GM12875 (cell line): ENCODE measurements around the gene LRP3.

Source experiments
- H3K4me3 ChIP-seq: one replicate; pipeline ENCODE4 v1.5.1; 2011; ENCODE audit warnings: low read depth, low read length, control low read depth
- TF ChIP-seq, protein P1 (sequence below): IDR thresholded peaks from 2 replicates; pipeline ENCODE4 v1.5.1; 2011; ENCODE audit warnings: low read depth, mild to moderate bottlenecking, control low read depth, inconsistent platforms, low read length, moderate library complexity, borderline replicate concordance; ENCODE audit not compliant: insufficient read depth

Gene LRP3

DNA sequence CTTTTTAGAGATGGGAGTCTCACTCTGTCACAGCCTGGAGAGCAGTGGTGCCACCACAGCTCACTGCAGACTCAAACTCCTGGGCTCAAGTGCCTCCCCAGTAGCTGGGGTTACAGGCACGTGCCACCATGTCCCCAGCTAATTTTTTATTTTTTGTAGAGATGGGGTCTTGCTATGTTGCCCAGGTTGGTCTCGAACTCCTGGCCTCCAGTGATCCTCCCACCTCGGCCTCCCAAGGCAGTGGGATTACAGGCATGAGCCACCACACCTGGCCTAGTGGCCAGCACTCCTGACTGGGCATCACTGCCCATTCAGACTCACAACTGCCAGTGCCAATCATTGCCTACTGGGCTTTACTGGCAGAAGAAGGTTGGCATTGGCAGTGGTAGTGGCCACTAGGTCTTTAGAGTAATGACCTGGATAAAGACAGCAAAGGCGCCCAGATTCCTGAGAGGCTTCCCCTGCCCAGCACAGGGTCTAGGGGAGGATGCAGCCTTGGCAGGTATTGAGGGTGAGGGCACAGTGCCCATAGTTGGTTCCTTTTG lies 58.4 kb downstream of the LRP3 start:
- TF ChIP-seq, protein P1, sequence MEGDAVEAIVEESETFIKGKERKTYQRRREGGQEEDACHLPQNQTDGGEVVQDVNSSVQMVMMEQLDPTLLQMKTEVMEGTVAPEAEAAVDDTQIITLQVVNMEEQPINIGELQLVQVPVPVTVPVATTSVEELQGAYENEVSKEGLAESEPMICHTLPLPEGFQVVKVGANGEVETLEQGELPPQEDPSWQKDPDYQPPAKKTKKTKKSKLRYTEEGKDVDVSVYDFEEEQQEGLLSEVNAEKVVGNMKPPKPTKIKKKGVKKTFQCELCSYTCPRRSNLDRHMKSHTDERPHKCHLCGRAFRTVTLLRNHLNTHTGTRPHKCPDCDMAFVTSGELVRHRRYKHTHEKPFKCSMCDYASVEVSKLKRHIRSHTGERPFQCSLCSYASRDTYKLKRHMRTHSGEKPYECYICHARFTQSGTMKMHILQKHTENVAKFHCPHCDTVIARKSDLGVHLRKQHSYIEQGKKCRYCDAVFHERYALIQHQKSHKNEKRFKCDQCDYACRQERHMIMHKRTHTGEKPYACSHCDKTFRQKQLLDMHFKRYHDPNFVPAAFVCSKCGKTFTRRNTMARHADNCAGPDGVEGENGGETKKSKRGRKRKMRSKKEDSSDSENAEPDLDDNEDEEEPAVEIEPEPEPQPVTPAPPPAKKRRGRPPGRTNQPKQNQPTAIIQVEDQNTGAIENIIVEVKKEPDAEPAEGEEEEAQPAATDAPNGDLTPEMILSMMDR, result no peak
- H3K4me3 ChIP-seq, result no peak overlapping the region

DNA sequence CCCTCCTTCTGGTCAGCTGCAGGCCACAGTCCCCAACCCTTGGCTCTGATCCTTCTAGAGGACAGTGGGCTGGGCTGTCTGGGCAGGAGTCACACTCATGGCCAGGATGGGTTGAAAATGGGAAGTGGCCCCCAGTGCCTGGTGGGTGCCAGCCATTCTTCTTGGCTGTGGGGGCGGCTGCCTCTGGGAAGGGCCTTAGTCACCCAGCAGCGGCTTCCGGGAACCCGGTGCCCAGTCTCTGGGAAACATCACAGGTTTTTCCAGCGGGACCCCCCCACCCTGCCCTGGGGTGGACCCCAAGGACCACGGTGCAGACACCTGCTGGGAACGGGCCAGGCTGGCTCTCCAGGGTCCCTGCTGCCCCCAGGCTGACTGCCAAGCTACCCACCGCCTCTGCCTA lies 58.8 kb downstream of the LRP3 start:
- TF ChIP-seq, protein P1, result no peak
- no peak overlapping the region for H3K4me3 ChIP-seq

DNA sequence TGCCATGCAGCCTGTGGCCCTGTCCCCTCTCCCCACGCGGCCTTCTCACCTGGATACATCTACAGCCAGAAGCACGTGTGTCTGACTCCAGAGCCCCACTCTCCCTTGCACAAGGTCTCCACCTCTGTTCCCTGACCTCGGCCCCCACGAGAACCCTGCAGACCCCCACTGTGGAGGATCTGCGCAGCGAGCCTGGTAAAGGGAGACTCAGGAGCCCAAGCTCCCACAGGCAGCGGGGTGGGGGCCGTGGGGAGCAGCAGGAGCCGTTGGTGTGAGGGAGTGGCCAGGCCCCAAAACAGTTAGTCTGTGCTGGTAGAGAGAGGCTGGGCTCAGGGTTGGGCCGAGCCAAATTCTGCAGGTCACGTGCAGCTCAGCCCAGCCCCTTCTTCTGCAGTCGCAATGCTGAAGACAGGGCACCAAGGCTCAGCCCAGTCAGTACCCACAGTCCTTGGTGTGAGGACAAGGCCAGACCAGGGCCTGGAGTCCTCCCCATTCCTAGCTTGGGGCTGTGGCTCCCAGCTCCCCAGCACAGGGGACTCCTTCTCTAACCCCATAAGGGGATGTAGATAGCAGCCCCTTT lies 60.2 kb downstream of the LRP3 start:
- TF ChIP-seq, protein P1, result no peak
- H3K4me3 ChIP-seq, result no peak overlapping the region

DNA sequence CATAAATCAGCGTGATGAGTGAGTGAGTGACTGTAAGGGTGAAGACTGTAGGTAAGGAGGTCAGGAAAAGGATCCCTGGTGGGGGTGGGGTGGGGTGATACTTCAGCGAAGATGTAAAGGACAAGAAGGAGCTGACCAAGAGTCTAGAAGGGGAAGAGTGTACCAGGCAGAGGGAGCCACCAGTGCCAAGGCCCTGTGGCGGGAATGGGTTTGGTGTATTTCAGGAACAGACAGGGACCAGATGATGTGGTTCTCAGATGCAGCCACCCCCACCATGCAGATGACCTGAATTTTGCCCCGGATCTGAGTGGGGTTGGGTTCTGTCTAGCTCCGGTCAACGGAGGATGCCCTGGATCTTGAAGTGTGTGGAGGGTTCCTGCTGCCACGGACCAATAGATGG lies 61.7 kb downstream of the LRP3 start:
- H3K4me3 ChIP-seq, result no peak overlapping the region
- TF ChIP-seq, protein P1, result no peak

DNA sequence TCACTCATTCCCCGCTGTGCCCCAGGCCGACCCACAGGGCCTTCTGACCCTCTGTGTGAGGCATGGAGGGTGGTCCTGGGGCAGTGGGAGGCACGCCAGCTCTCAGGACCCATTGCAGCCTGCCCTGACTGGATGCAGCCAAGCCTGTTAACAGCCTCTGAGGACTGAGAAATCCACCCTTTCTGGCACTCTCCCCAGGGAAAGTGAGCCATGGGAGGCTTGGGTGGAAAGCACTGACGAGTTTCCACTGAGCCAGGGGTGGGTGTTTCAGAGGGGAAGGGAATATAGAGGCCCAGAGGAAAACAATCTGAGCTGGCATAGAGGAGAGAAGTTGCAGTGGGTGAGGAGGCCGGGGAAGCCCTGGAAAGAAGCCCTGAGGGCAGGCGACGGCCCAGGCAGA lies 62.1 kb downstream of the LRP3 start:
- H3K4me3 ChIP-seq, result no peak overlapping the region
- TF ChIP-seq, protein P1, result no peak

DNA sequence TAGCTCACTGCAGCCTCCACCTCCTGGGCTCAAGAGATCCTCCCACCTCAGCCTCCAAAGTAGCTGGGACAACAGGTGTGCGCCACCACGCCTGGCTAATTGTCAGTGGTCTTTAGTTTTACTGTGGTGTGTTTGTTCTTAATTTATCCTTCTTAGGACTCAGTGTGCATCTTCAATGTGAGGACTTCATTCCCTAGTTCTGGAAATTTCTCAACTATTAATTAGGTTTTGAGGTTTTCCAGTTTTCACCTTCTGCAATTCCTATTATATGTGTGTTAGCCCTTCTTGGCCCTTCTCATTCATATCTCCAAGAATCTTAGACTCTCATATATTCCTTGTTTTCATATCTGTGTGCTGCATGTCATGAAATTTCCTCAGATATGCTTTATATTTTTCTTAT lies 63.7 kb downstream of the LRP3 start:
- TF ChIP-seq, protein P1, result no peak

More for the DNA sequence above, 63.7 kb downstream of the LRP3 start:
- no peak overlapping the region for H3K4me3 ChIP-seq
